KBM-7 (cell line): ENCODE data around the gene DHX34.
"Not testable (repeated sequence)": the region's sequence is repeated elsewhere in the genome, so short reads cannot be mapped to it uniquely, and the experiment has no call there.

Experiments
- DNase-seq: peaks from one replicate; pipeline ENCODE4 v3.0.0-alpha.2; 2015
- in situ Hi-C: fragments of 300-500 bp; cut with MboI; formaldehyde crosslinking; loops from 2 replicates; pipeline ENCODE4 v1.14.3; 2020; ENCODE audit warnings: low sequenced_read_pairs, low pct_unique_long_range_greater_than_20kb, mixed read lengths

The DHX34 gene

GRCh38 chr19:47358936-47359335 is 9.8 kb downstream of the DHX34 start:
- no peak for DNase-seq
- in situ Hi-C loops: no loop called here

GRCh38 chr19:47362321-47362720 is 13.2 kb downstream of the DHX34 start:
- no peak for DNase-seq
- in situ Hi-C loops: no loop called here

- in situ Hi-C loops: no loop called here
- DNase-seq: no peak
Measured at GRCh38 chr19:47363758-47364531, 14.8 kb downstream of the DHX34 start.

GRCh38 chr19:47365455-47365854 is 16.3 kb downstream of the DHX34 start:
- in situ Hi-C loops, DNase-seq: not testable (repeated sequence)

DNA sequence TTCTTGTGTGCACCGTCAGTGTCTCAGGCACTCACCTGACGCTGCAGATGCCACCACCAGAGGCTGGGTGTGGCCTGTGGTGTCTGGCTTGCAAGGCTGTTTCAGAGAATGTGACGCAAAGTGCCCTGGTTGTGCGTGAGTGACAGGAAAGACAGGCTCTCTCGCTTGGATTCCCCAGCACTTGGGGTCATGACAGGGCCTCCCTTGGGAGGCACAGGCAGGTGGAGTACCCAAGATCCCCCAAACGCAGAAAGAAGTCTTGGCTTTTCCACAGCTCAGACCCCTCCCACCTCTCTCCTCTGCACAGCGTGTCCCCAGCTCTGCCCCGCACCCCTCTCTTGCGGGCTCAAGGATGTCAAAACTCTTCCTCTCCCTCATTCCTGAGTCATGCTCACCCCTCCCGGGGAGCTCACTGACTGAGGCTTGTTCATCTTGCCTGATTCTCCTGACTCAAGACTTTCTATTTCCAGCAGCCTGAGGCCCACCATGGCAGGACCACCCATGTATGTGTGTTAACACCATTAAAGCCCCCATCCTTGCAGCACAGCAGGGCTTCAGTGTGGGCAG is 21.0 kb downstream of the DHX34 start:
- in situ Hi-C loops: no loop called here
- no peak for DNase-seq

DNA sequence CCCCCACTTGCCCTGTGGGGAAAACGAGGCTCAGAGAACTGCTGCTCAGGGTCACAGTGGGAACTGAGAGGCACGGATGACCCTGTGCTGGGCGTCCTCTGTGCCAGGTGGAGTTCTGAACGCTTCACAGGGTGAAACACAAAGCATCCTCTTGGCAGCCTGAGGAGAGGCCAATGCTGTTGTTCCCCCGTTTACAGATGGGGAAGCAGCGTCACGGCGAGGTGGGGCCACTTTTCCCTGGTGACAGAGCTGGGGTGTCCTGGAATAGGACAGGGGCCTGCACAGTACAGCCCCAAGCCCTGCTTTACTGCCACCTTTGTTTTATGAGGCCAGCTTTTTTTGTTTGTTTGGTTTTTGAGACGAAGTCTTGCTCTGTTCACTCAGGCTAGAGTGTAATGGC is 22.1 kb downstream of the DHX34 start:
- in situ Hi-C loops: no loop called here

DNA sequence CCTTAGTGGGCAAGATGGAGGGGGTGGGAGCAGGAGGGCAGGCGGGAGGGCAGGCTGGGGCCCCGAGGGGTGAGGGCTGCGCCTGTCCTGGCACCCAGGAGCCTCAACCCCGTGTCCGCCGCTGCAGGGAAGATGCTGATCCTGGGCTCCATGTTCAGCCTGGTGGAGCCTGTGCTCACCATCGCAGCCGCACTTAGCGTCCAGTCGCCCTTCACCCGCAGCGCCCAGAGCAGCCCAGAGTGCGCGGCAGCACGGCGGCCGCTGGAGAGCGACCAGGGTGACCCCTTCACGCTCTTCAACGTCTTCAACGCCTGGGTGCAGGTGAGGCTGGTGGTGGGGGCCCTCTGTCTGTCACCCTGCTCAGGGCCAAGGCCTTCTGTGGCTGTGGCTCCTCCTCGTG is 23.5 kb downstream of the DHX34 start:
- no peak for DNase-seq
- in situ Hi-C loops: no loop called here

More for the DNA sequence above, 22.1 kb downstream of the DHX34 start:
- no peak for DNase-seq

DNA sequence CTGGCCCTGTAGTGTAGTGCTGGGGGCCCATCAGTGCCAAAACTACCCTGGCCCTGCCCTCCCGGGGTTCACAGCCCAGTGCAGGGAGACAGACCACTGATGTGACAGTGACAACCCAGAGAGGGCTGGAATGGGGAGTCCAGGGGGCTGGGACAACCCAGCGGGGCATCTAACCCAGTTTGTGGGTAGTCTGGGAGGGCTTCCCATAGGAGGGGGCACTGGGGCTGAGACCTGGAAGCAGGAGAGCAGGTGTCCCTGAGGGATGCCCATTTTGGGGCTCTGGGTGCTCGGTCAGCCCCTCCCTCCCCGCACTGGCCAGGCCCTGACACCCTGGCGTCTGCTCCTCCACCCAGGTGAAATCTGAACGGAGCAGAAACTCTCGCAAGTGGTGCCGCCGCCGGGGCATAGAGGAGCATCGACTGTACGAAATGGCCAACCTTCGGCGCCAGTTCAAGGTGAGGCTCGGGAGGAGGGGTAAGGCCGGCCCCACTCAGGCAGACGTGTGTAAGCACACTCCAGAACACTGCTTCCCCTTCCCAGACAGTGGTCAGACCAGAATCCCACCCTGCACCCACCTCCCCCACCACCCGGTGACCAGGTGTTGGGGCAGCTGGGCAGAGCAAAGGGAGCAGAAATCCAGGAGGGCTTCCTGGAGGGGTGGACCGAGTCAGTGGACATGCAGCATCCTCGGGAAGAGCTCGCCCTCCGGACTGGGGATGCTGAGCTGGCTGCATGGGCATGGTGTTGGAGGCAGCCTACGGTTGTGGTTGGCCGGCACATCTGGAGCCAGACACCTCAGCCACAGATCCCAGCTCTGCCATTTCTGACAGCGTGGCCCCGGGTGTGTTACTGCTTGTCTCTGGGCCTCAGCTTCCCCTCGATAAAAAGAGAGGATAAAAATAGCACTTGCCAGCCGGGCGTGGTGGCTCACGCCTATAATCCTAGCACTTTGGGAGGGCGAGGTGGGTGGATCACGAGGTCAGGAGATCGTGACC is 24.4 kb downstream of the DHX34 start:
- DNase-seq: no peak
- in situ Hi-C loops: no loop called here

DNA sequence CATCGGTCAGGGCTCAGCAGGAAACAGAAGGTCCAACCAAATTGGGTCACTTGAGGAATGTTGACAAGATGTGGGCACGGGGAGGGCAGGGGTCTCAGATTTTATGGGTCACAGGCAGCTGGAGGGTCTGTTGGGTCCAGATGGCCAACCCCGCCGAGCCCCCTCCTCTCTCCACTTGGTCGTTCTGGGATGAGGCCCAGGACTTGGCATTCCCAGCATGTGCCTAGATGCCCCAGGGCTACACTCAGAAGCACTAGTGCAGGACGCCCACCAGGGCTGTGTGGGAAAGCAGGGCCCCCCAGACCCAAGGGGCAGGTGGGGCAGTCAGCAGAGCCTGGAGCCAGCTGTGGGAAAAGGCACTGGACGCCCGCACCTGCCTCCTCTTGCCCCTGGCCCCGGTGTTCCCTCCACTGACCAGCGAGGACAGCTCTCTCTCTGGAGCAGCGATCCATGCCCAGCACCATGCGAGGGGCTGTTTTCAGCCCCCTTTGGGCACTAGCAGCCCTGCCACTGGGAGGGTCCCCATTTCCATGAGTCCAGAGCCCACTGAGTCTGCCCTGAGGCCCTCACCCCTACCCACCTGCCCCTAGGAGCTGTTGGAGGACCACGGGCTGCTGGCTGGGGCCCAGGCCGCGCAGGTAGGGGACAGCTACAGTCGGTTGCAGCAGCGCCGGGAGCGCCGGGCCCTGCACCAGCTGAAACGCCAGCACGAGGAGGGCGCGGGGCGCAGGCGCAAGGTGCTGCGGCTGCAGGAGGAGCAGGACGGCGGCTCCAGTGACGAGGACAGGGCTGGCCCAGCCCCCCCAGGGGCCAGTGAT is 26.0 kb downstream of the DHX34 start:
- no peak for DNase-seq
- in situ Hi-C loops: no loop called here

DNA sequence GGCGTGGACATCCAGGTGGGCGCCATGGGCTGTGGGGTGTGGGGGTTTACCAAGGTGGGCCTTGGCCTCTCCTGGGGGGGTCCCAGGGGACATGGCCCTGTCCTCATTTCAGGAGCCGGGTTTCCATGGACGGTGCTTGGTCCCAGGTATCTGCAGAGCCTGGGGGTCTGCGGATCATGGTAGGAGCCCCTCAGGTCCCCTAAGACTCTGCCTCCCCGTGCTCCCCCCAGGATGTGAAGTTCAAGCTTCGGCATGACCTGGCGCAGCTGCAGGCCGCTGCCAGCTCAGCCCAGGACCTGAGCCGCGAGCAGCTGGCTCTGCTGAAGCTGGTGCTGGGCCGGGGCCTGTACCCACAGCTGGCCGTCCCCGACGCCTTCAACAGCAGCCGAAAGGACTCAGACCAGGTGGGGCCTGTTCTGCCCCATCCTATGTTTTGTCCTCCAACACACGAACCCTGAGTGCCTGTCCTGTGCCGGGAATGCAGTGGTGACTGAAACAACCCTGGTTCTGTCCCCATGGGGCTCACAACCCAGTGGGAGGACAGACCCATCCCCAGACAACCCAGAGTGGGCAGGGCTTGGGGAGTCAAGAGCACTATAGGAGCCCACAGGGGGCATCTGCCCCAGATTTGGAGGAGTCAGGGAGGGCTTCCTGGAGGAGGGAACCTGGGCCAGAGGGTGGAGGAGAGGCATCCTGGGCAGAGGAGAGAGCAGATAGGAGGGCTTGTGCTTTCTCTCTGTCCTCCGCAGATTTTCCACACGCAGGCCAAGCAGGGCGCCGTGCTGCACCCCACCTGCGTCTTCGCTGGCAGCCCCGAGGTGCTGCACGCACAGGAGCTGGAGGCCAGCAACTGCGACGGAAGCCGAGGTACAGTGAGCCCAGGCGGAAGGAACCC is 26.8 kb downstream of the DHX34 start:
- no peak for DNase-seq
- in situ Hi-C loops: no loop called here

DNA sequence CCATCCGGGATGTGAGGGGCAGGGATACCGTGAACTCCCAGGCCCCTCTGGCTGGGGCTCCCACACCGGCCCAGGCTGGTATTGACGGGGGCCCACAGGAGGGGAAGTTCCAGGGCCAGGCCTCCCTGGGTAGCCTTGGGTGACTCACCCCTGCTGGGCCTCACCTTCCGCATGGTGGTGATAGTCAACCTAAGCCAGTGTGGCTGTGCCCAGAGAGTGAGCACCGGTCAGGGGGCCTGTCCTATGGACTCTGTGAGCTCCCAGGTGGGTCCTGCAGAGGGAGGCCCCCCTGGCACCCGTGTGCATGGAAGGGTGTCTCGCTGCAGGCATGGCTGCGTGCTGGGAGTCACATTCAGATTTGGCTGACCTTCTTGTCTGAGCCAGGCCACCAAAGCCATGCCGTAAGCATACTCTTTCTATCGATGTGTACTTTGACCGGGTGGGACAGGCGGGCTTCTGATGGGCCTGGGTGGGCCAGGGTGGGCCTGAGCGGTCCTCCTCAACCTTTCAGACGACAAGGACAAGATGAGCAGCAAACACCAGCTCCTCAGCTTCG is 27.6 kb downstream of the DHX34 start:
- in situ Hi-C loops: no loop called here
- DNase-seq: no peak

GRCh38 chr19:47377208-47377701 is 28.1 kb downstream of the DHX34 start:
- in situ Hi-C loops: no loop called here
- DNase-seq: no peak

GRCh38 chr19:47377801-47378200 is 28.7 kb downstream of the DHX34 start:
- in situ Hi-C loops: no loop called here
- DNase-seq: no peak

GRCh38 chr19:47378246-47378645 is 29.1 kb downstream of the DHX34 start:
- in situ Hi-C loops: no loop called here
- no peak for DNase-seq

DNA sequence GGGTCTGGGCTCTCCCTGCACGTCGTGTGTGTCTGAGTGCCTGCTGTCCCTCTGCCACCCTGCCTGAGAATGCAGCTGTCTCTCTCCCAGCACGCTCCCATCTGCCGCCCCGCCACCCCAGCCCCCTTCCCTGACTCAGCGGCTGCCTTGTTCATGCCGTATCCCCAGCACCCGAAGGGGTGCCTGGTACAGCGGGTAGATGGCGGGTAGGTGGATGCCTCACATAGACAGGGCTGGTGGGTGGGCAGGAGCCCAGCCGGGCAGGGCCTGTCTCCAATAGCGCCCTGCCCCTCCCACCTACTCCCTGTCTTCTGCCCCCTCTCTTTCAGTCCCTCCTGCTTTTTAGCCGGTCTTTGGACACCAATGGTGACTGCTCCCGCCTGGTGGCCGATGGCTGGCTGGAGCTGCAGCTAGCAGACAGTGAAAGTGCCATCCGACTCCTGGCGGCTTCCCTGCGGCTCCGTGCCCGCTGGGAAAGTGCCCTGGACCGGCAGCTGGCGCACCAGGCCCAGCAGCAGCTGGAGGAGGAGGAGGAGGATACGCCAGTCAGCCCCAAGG is 30.3 kb downstream of the DHX34 start:
- in situ Hi-C loops: no loop called here
- DNase-seq: no peak

GRCh38 chr19:47380559-47380958 is 31.4 kb downstream of the DHX34 start:
- no peak for DNase-seq
- in situ Hi-C loops: no loop called here

DNA sequence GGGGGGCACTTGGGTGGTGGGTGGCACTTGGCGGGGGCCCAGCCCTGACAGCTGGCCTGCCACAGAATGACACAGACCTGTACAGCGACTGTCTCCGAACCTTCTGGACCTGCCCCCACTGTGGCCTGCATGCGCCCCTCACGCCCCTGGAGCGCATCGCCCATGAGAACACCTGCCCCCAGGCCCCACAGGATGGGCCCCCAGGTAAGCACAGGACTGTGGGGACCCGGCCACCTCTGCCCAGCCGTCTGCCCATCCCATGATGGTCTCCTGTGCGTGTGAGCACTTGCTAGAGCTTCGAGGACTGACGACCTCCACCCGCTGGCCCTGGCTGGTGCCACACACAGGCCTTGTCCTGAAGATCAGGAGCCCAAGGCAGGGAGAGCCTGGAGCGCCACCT is 32.0 kb downstream of the DHX34 start:
- in situ Hi-C loops: no loop called here

More for the DNA sequence above, 32.0 kb downstream of the DHX34 start:
- no peak for DNase-seq
